Right ventricle myocardium inferior (tissue), 1 donor: ENCODE data around the gene PBX1. TPM values are rescaled to one million over a fixed set of nuclear protein-coding genes. Genes with fewer than 3 reads are reported as not detected.

Source experiments
- ATAC-seq: fragments of 200-7000 bp; cut with Tn5 transposase; one replicate; pipeline ENCODE4 v1.9.1; 2020; ENCODE audit warnings: mild to moderate bottlenecking, moderate library complexity
- DNase-seq: peaks from one replicate; pipeline ENCODE4 v3.0.0; 2021; ENCODE audit errors: missing footprints
- intact Hi-C: fragments of 100-400 bp; cut with DNase I; formaldehyde crosslinking; loops from one replicate; pipeline ENCODE4 v1.11.0; 2022
- total RNA-seq: library from RNA; stranded (reverse); fragmentation: NEBNext Ultra II Directional; extraction: Animal tissue kit (Norgen Biotek cat#: 25700); gene quantifications from one replicate; pipeline ENCODE4 v1.2.1, GENCODE V29; 2021
- donor health status: DM: no; HTN: yes; CAD: no; lungs with severe emphysema.

Gene PBX1
- total RNA-seq, 1 donor from 2014 or later, result 78.8 TPM

DNA sequence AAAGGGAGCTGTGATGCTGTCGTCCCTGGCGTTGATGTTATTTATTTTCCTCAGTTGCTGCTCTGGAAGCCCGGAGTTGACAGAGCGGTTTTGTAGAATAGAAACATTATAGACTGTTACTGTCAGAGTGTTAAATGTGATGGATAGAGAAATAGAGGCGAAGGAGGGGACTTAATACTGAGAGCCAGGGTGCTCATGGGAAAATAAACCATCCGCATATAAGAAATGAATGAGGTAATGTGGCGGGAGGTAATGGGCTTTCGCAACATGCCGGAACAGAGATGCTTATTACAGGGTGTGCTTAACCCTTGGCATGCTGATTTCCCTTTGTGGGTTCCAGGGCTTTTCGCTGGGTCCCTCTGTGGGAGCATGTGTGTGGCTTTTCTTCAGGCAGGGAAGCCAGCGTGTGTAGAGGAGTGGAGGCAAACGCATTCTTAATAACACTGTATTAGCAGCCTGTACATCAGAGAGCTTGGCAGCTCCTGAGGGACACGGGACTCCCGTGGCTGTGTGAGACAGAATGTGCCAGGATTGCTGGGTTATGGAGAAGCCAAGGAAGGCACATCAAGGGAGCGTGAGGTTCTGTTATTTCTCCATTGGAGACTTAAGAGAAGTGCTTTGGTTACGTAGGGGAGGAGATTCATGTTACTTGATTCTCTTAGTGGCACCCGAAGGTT lies 141.0 kb downstream of the PBX1 start:
- ATAC-seq (peak; percentile 83), DNase-seq (no peak)
- intact Hi-C loops, result loop anchor here (5.0 kb wide), 1 partner anchor 58 kb away; no protein-coding TSS in a partner anchor

DNA sequence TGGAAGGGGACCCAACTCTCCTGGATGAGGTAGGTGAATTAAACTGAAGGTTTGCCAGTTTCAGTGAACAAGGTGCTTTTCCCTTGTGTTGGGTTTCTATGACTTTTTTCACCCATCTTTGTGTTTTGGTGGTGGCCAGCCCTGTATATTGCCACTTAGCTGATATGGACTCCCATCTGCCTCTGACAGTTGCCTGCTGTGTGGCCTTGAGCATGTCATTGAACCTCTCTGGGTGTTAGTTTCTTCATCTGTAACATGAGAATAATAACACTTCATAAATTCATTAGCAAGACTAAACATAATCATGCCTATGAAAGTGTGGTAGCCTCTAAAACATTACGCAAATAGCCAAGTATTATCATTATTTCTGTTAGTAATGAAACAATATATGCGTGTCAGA lies 141.7 kb downstream of the PBX1 start:
- no peak for DNase-seq
- intact Hi-C loops, result loop anchor here (5.0 kb wide), 1 partner anchor 58 kb away; no protein-coding TSS in a partner anchor
- no peak for ATAC-seq

DNA sequence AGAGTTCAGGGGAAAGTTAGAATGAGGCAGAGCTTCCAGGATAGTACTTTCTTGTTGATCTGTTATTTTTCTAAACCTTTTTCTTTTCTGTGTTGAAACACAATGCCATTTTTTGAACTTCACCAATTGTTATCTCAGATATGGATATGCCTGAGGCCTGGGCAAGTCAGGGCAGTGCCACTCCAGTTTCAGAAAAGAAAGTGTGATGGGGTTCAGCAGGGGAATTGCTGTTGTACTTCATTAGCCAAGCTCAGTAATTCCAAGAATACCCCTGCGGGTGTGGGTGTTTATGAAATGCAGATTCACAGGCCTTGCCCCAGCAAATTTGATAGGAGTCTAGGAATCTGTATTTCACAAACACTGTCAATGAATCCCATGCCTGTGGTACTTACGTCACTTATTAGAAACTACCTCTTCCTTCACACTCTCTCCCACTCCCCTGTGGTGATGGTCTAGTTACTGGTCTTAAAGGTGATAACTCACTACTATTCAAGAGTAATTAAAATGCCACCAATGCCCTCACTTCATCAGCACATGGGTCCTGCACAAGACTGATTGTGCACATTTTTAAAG lies 142.3 kb downstream of the PBX1 start:
- intact Hi-C loops, result loop anchor here (5.0 kb wide), 1 partner anchor 59 kb away; no protein-coding TSS in a partner anchor
- DNase-seq (no peak), ATAC-seq (no peak)

DNA sequence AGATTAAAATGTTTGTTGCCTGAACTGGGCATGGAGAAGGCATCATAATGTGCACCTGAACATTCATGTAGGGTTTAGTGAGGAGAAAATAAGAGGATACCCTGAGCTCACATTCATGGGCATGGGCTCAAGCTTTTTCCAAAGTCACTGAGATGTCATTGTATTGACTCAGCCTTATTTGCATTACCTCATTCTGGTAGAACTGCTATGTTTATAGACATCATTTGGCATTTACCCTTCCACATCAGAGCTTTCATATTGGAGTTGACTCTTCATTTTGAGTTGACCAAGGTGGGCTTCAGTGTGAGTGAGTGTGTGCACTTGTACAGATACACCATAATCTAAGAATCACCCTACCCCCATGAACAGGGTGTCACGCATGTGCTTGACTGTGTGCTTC lies 143.2 kb downstream of the PBX1 start:
- ATAC-seq (no peak), DNase-seq (no peak)
- intact Hi-C loops, result loop anchor here (5.0 kb wide), 1 partner anchor 60 kb away; no protein-coding TSS in a partner anchor

DNA sequence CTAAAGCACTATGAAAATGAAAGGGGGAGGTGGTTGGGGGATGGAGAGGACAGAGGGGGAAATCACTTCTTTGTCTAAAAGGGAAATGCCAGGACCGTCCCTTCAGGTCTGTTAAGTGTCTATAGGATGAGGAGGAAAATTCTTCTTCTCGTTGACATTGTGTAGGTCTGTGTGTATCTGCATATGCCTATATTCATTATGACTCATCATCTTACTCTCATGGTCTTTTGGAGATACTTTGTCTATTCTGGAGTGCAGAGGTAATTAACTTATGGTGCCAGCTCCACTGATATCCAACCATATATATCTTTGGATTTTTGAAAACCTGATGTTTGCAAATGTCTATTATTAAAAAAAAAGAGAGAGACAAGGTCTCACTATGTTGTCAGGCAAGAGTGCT lies 143.7 kb downstream of the PBX1 start:
- ATAC-seq, result no peak
- intact Hi-C loops, result loop anchor here (5.0 kb wide), 1 partner anchor 60 kb away; no protein-coding TSS in a partner anchor
- DNase-seq, result no peak

DNA sequence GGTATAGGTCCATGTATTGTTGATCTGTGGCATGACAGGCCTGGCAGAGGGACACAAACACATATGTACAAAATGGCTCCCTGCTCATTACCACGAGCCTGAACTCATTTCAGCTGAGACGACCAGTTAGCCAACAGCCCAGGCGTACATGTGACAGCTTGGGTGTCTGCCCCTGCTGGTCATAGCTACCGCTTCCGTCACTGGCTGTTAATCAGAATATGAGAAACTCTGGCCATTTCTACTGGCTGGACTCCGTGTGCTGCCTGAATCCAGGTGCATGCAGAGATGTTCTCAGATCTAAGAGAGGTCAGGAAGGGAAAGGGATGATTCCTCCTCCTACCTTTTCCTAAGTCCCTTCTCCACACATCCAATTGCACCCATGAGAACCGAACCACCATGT lies 144.5 kb downstream of the PBX1 start:
- intact Hi-C loops, result loop anchor here (5.0 kb wide), 1 partner anchor 61 kb away; no protein-coding TSS in a partner anchor
- ATAC-seq (no peak), DNase-seq (no peak)

DNA sequence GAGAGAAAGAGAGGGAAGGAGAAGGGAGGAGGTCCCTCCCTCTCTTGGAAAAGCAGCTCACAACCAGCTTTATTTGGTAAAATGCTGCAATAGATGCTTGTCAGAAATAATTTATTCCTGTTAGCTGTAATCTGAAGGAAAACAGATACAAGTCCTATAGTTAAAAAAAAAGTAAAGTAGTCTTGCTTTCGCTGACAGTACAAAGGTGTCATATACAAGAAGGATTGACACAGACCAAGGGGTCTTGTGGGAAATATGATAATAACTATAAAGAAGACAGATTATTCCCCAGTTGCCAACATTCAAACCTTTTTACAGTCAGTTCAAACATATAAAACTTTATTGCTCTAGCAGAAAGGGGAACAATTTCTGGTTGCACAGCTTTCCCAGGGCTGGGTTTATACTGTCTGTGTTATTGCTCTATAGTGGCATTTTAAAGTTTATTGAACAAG lies 145.0 kb downstream of the PBX1 start:
- intact Hi-C loops, result loop anchor here (5.0 kb wide), 1 partner anchor 62 kb away; no protein-coding TSS in a partner anchor
- DNase-seq, result no peak

DNA sequence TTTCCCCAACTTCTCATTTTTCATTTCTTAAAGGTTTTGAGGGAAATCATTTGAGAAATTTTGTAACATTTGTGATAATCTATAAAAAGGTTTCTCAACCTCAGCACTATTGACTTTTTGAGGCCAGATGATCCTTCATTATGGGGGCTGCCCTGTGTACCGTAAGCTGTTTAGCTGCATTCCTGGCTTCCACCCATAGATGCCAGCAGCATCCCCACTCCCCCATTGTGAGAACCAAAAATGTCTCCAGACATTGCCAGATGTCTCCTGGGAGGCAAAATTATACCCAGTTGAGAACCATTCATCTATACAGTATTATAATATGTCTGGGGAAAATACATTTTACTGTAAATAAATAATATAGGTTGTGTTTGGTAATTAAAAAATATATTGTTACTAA lies 146.0 kb downstream of the PBX1 start:
- no peak for ATAC-seq
- no peak for DNase-seq
- intact Hi-C loops, result loop anchor here (5.0 kb wide), 3 partner anchors 63 to 143 kb away; no protein-coding TSS in a partner anchor

More for the DNA sequence above, 145.0 kb downstream of the PBX1 start:
- ATAC-seq, result no peak

DNA sequence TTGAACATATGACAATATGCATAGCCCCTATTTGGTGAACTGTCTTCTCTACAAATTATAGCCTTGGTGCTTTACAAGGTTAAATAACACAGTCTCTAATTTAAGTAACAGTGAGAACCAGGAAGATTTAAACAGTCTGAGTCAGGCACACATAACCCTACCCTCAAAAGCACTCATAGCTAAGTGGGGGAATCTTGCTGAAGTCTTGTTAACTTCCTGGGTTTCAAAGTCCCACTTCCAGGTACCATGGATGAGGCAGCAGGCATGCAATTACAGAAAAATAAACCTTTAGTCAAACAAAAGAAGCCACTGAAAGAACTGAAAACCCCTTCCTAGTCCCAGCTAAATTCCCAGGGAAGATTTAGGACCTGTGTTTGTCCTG lies 147.6 kb downstream of the PBX1 start:
- no peak for DNase-seq
- intact Hi-C loops, result loop anchor here (5.0 kb wide), 2 partner anchors 76 to 144 kb away; no protein-coding TSS in a partner anchor
- ATAC-seq, result no peak

DNA sequence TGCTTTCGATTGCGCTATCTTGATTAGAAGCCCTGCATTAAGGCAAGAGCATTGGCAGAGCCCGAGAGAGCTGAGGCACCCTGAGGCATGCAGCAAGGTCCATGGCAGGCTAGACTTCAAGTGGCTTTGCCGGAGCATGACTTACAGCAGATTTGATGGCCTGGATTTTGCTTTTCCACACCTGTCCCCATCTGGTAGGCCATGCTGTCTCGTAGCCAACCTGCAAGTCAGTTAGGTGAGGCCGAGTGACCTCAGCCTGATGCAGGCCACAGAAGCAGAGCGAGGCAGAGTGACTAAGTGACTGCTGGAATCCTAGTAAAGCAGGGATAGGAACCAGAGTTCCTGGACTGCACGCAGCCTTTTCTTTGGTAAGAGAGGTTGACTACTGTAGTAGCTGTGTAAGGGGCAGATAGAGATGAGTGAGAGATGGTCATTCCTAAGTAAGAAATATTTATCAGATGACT lies 148.9 kb downstream of the PBX1 start:
- ATAC-seq (peak; percentile 55), DNase-seq (no peak)
- intact Hi-C loops, result loop anchor here (5.0 kb wide), 2 partner anchors 74 to 146 kb away; no protein-coding TSS in a partner anchor

DNA sequence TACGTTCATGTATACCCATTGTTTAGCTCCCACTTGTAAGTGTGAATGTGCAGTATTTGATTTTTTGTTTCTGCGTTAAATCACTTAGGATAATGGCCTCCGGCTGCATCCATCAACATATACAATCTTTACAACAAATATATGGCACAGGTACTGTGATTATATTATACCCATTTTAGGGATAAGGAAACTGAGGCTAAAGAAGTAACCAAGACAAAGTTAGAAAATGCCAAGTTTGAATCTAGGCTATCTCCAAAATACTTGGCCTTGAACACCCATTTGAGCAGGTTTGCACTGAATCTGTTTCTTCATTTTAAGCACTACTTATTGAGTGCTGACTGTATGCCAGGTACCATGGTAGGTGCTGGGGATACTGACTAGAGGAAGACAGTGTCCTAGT lies 149.6 kb downstream of the PBX1 start:
- no peak for ATAC-seq
- DNase-seq, result no peak
- intact Hi-C loops, result loop anchor here (5.0 kb wide), 2 partner anchors 74 to 146 kb away; no protein-coding TSS in a partner anchor

DNA sequence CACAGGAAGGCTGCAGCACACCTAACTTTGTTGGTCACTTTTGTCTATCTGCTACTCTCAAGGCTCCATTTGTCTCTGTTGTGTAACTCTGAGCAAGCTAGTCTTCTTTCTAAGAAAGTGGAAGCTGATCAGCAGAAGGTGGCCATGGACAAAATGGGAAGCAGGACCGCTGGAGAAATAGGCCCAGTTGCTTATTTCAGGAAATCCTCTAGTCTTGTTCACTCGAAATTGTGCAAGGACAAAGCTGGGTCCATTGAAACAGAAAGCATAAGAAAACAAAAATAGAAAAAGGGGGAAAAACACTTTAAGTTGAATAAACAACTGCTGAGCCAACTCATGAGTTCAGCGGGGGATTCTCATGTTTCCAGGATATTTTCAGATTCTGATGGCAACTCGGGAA lies 150.1 kb downstream of the PBX1 start:
- intact Hi-C loops, result loop anchor here (5.0 kb wide), 2 partner anchors 73 to 147 kb away; no protein-coding TSS in a partner anchor
- no peak for DNase-seq
- ATAC-seq, result no peak

DNA sequence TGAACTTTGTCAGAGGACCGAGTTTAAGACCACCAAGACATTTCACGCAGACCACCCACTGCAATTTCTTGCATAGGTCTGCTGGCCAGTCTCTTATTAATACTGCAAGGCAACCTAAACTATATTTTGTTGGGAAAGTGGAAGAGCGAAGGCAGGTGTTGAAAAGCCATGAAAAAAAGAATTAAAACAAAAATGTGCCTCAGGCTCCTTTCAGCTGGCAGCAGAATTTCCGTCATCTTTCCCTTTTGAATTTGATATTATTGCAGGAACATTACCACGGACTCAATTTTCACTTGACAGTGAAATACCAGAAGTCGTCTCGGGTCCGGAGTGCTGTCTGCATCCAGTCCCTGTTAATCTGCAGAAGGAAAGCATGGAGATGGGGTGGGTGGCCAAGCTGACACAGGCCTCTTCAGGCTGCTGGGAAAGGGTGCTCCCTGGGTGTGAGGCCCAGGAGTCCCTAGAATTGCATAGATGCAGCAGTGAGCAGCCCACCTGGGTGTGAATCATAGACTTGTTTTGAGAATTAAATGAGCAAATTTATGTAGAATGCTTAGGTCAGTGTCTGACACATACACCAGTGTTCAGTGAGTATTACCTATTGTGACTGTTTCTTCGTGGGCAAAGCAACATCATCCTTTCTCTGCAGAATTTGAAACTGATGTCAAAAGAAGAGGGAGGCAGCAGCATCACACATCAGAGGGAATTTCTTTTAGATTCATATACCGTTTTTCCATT lies 150.7 kb downstream of the PBX1 start:
- ATAC-seq, result no peak
- DNase-seq, result no peak
- intact Hi-C loops, result loop anchor here (5.0 kb wide), 2 partner anchors 73 to 147 kb away; no protein-coding TSS in a partner anchor

DNA sequence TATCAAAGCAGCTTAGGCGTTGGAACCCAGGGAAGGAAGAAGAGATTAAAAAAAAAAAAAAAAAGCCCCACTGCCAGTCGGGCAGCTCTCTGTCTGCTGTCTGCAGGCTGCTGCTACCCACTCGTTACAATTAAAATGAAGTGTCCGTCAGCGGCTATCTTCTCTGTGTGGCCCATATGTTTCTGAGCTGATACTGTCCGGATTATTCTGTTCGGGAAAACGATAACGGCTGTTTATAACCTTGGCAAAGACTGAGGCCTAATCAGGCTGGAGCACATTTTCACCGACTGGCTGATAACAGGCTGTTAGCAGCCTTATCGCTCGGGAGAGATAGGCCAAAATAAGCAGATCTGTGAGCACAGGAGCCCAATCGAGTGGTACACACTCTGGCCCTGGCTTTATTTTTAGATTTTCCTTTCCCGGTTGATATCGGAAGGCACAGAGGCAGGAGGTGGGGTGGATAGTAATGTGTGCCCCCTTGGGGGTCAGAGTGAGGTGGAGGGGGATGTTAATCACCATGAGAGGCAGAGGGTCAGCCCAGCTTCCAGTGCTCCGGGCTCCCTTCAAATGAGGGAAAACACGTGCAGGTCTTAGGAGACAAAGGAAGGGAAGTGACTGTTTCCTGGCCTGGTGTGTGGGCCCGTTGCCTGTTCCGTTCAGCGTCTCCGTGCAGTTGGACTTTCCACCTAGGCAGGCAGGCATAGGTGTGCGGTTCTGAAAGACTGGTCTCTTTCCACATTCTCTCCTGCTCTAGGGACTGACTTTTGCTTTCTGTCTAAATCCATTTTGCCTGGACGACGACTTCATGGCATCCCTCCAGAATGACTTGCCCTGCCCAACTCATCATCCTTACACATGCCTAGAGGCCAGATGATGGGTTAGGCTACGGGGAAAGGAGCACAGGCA lies 153.4 kb downstream of the PBX1 start:
- no peak for DNase-seq
- ATAC-seq, result peak; percentile 71
- intact Hi-C loops, result no loop called here

DNA sequence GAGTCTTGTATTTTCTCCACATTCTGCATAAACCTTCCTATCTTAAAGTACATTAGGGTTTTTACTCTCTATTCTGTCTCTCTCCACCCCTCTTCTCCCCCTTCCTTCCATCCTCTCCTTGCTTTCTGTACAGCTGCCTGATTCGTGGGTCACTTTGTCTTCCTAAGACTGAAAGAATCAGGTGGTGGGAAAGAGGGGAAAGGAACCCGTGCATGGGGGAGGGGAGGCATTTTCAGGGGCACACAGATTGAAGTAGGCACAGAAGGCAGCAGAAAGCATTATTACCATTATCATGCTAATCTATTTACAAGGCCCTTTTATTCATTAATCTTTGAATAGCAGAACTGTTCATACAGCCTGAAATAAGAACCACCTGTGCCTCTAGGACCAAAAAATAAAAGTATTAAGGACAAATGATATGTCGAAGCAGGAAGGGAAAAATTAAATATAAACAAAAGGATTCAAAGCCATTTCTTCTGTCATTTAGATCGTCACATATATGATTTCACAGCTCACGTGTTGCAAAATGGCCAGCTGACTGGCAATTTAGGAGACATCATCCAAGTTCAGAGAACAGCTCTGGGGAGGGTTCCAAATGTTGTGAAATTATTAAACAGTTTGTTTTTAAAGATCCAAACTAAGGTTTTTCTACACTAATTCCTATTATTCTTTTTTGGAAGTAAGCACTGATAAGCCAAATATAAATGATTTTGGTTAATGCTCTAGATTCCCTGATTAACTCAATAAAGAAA lies 154.6 kb downstream of the PBX1 start:
- intact Hi-C loops, result no loop called here
- DNase-seq, result no peak
- no peak for ATAC-seq

DNA sequence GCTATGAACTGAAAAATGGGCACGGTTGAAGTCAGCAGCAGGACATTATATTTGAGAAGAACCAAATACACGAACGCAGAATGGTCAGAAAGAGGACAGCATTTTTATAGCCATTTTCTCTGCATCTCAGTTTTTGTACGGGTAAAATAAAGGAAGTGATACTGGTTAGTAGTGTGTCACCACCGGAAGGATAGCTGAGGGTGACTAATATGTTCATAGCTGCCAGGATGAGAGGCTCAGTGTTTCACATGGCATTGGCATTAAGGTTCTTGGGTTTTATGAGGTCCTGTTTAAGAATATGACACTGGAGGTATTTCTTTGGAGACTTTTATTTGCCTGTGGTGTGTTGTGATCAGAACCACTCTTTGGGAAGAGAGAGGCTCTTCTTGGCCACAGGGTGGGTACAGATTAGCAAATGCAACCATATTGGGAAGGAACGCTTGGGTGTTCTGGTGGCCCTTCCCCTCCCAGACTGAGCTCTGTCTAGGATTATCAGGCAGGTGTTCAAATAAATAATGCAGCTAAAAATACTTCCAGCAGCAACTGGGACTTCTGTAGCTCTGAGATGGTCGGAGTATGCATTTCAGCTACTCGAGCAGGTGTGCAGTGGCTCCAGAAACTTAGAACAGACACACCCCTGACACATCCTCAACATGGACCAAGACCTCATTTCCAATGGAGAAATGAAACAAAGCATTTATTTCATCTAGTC lies 158.2 kb downstream of the PBX1 start:
- DNase-seq (no peak), ATAC-seq (no peak)
- intact Hi-C loops, result no loop called here

DNA sequence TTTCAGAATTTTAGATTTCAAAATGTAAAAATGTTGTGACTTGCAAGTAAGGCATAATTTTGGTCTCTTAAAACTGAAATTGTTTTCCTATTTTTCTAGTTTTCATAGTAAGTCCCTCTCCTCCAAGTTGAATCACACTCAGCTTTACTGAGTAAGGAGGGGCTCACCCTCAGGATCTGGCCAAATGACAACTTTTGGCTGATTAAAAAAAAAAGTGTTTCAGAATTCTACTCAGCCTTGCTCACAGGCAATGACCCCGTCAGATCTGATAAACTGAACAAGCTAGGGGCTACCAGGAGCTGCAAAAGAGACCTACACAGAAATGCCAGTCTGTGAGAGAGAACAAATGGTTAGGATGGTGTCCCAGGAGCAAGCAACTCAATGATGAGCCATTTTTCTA lies 159.8 kb downstream of the PBX1 start:
- DNase-seq (no peak), ATAC-seq (peak; percentile 43)
- intact Hi-C loops, result no loop called here
